Measurements from ENCODE around the gene HIVEP3. TPM values are rescaled to one million over a fixed set of nuclear protein-coding genes. Genes with fewer than 3 reads are reported as not detected.

Gene HIVEP3
- total RNA-seq, 1 donor from 2014 or later, result 3.6 TPM

DNA sequence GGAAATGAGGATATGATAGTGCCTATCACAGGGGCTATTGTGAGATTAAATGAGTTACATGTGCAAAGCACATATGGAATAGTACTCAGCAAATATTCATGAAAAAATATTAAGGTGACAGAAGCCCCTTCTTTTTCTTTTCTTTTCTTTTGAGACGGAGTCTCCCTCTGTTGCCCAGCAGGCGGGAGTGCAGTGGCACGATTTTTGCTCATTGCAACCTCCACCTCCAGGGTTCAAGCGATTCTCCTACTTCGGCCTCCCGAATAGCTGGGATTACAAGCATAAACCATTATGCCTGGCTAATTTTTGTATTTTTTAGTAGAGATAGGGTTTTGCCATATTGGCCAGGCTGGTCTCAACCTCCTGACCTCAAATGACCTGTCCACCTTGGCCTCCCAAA lies 139.4 kb downstream of the HIVEP3 start:
- no peak overlapping the region for H3K4me3 Mint-ChIP-seq (ENCODE audit: unreplicated experiment)
- no peaks in the 10 kb centered on the region for H3K36me3 Mint-ChIP-seq (ENCODE audit: low read depth)
- H3K9me3 Mint-ChIP-seq (ENCODE audit: low read depth), result no peaks in the 10 kb centered on the region
- TF ChIP-seq, protein P1, sequence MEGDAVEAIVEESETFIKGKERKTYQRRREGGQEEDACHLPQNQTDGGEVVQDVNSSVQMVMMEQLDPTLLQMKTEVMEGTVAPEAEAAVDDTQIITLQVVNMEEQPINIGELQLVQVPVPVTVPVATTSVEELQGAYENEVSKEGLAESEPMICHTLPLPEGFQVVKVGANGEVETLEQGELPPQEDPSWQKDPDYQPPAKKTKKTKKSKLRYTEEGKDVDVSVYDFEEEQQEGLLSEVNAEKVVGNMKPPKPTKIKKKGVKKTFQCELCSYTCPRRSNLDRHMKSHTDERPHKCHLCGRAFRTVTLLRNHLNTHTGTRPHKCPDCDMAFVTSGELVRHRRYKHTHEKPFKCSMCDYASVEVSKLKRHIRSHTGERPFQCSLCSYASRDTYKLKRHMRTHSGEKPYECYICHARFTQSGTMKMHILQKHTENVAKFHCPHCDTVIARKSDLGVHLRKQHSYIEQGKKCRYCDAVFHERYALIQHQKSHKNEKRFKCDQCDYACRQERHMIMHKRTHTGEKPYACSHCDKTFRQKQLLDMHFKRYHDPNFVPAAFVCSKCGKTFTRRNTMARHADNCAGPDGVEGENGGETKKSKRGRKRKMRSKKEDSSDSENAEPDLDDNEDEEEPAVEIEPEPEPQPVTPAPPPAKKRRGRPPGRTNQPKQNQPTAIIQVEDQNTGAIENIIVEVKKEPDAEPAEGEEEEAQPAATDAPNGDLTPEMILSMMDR (IDR thresholded peaks at IDR 0.05), result peak; percentile 40
- no peak overlapping the region for H3K27ac Mint-ChIP-seq (ENCODE audit: unreplicated experiment)
- peaks cover 6% of the 10 kb centered on the region for H3K27me3 Mint-ChIP-seq (ENCODE audit: low read depth)
- H3K4me1 Mint-ChIP-seq (ENCODE audit: low read depth), result peaks cover 17% of the 10 kb centered on the region
- no peak for DNase-seq (ENCODE audit: low spot score)

DNA sequence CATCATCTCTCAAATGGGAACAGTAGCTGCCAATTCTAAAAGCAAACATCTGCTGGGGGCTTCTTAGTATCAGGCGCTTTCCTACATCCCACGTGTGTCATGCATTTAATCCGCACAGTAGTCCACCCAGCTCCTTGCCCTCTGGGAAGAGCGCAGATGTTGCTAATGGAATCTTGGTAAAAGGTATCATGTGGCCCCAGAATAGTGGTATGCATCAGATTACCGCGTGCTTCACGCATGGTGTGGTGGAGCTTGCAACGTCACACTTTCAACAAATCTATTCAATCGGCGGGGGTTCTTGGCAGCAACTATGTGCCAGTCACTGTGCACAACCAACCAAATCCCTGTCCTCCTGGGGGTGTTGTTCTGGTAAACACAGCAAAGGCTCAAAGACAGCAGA lies 141.0 kb downstream of the HIVEP3 start:
- no peak overlapping the region for H3K4me3 Mint-ChIP-seq (ENCODE audit: unreplicated experiment)
- no peak for DNase-seq (ENCODE audit: low spot score)
- peaks cover 6% of the 10 kb centered on the region for H3K27me3 Mint-ChIP-seq (ENCODE audit: low read depth)
- H3K4me1 Mint-ChIP-seq (ENCODE audit: low read depth), result peaks cover 14% of the 10 kb centered on the region
- TF ChIP-seq, protein P1 (IDR thresholded peaks at IDR 0.05), result no peak
- no peaks in the 10 kb centered on the region for H3K9me3 Mint-ChIP-seq (ENCODE audit: low read depth)
- H3K27ac Mint-ChIP-seq (ENCODE audit: unreplicated experiment), result no peak overlapping the region
- no peaks in the 10 kb centered on the region for H3K36me3 Mint-ChIP-seq (ENCODE audit: low read depth)

DNA sequence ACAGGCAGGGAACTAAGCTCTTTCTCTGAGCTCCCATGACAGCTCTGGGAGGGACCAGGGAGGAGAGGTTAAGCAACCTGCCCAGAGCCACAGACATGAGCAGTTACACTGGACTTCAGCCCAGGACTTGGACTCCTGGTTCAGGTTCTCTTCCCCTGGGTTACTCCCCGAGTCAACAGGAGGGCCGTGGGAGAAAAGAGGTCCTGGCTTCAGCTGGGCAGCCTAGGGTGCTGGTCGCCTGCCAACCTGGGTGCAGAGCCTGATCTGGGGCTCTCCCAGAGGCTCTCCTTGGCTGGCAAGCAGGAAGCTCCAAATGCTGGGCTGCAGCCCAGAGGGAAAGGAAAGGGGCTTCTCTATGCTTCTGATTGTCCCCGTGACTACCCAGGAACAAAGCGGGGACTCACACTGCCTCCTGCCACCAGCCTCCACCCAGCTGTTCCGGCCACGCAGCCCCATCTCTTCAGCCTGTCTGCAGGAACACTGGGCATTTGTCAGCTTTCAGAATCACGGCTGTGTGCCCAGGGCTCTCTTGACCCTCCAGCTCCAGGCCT lies 141.8 kb downstream of the HIVEP3 start:
- Mint-ChIP-seq H3K27ac (ENCODE audit: unreplicated experiment) (no peak overlapping the region), H3K9me3 (ENCODE audit: low read depth) (no peaks in the 10 kb centered on the region), H3K4me3 (ENCODE audit: unreplicated experiment) (no peak overlapping the region), H3K36me3 (ENCODE audit: low read depth) (no peaks in the 10 kb centered on the region), H3K27me3 (ENCODE audit: low read depth) (peaks cover 6% of the 10 kb centered on the region), H3K4me1 (ENCODE audit: low read depth) (peaks cover 12% of the 10 kb centered on the region)
- TF ChIP-seq, protein P1 (IDR thresholded peaks at IDR 0.05), result no peak
- no peak for DNase-seq (ENCODE audit: low spot score)

DNA sequence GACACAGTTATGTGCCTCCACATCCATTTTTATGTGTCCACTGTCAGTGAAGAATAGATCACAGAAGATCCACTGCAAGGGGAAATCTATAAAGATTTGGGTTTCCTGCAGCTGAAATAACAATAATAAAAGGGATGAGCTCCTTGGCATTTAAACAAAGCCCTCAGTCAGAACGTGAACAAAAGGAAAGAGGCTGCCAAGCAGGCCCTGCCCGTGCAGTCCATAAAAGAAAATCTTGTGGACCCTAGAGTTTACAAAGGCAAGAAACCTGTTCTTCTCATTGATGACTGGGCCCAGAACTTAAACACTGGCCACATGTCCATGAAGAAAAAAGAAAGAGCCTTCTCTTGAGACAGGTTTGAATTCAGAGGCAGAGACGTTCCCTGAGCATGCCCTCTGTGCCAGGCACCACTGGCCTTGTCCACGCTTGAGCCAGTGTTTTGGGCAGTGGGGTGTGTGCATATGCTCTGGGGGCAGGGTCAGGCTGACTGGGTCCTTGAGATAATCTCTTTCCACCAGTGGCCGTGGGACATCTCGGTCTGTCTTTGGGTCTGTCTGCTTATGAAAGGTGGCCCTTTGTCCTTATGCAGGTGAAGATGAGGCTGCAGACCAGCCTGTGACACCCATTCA lies 142.7 kb downstream of the HIVEP3 start:
- DNase-seq (ENCODE audit: low spot score), result no peak
- no peaks in the 10 kb centered on the region for H3K36me3 Mint-ChIP-seq (ENCODE audit: low read depth)
- H3K4me1 Mint-ChIP-seq (ENCODE audit: low read depth), result peaks cover 17% of the 10 kb centered on the region
- peaks cover 6% of the 10 kb centered on the region for H3K27me3 Mint-ChIP-seq (ENCODE audit: low read depth)
- TF ChIP-seq, protein P1 (IDR thresholded peaks at IDR 0.05), result no peak
- no peaks in the 10 kb centered on the region for H3K9me3 Mint-ChIP-seq (ENCODE audit: low read depth)
- H3K27ac Mint-ChIP-seq (ENCODE audit: unreplicated experiment), result no peak overlapping the region
- H3K4me3 Mint-ChIP-seq (ENCODE audit: unreplicated experiment), result no peak overlapping the region

DNA sequence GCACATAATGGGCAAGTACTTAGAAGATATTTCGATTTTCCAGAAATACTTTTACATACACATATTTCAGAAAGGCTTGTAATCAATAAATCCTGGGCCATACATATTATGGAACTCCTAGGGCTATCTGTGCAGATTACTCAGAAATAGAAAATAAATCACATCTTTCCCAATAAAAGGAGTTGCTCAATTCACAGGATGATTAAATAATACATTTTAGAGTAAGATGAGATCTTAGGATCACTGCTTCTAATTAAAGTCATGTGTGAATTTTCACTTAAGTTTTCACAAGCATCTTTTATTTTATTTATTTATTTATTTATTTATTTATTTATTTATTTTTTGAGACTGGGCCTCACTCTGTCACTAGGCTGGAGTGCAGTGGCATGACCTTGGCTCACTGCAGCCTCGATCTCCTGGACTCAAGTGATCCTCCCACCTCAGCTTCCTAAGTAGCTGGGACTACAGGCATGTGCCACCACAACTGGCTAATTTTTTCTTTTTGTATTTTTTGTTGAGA lies 144.2 kb downstream of the HIVEP3 start:
- Mint-ChIP-seq H3K4me3 (ENCODE audit: unreplicated experiment) (no peak overlapping the region), H3K36me3 (ENCODE audit: low read depth) (no peaks in the 10 kb centered on the region), H3K27me3 (ENCODE audit: low read depth) (peaks cover 6% of the 10 kb centered on the region), H3K9me3 (ENCODE audit: low read depth) (no peaks in the 10 kb centered on the region), H3K4me1 (ENCODE audit: low read depth) (peaks cover 17% of the 10 kb centered on the region), H3K27ac (ENCODE audit: unreplicated experiment) (no peak overlapping the region)
- TF ChIP-seq, protein P1 (IDR thresholded peaks at IDR 0.05), result no peak
- no peak for DNase-seq (ENCODE audit: low spot score)

Data from chondrocyte (in vitro differentiated cells).